ENCODE data around the gene SNCB. TPM values are rescaled to one million over a fixed set of nuclear protein-coding genes. Genes with fewer than 3 reads are reported as not detected.
"Not testable (repeated sequence)": the region's sequence is repeated elsewhere in the genome, so short reads cannot be mapped to it uniquely, and the experiment has no call there.

SNCB gene
- total RNA-seq, 2 experiments from 2014 or later = not detected

GRCh38 chr5:176601901-176602482 is 28.3 kb downstream of the SNCB start:
- no peak overlapping the region for H3K27ac ChIP-seq (ENCODE audit: low read depth in 1 of 2, low read length in 2 of 2)
- Mint-ChIP-seq H3K27ac (no peak overlapping the region), H3K4me3 (no peak overlapping the region), H3K36me3 (ENCODE audit: low read depth) (no peaks in the 10 kb centered on the region), H3K4me1 (ENCODE audit: low read depth) (no peaks in the 10 kb centered on the region), H3K9me3 (no peaks in the 10 kb centered on the region), H3K27me3 (no peaks in the 10 kb centered on the region)
- ChIA-PET POLR2A (interaction anchor here (0.6 kb wide), 1 partner anchor 117 kb away, joined by 3 read pairs; no protein-coding TSS in a partner anchor), CTCF (no interaction called here)
- peaks cover 5% of the 10 kb centered on the region for H3K4me1 ChIP-seq (ENCODE audit: insufficient read depth, low read length)
- ATAC-seq (ENCODE audit: poor library complexity) (no peak), DNase-seq (no peak)
- H3K27me3 ChIP-seq (ENCODE audit: control insufficient read depth in 1 of 2, insufficient read depth in 2 of 2, low read length in 2 of 2) = no peaks in the 10 kb centered on the region
- no peak for TF ChIP-seq CTCF (IDR thresholded peaks at IDR 0.05)
- no peaks in the 10 kb centered on the region for H3K36me3 ChIP-seq (ENCODE audit: insufficient read depth, low read length)
- intact Hi-C loops (cut with DNase I, micrococcal nuclease) = no loop called here
- no peak overlapping the region for H3K4me3 ChIP-seq (ENCODE audit: low read length)
- H3K9me3 ChIP-seq (ENCODE audit: control insufficient read depth in 1 of 2, insufficient read depth in 1 of 2, low read length in 2 of 2) = peaks cover 0 to 4% of the 10 kb centered on the region in 2 experiments

DNA sequence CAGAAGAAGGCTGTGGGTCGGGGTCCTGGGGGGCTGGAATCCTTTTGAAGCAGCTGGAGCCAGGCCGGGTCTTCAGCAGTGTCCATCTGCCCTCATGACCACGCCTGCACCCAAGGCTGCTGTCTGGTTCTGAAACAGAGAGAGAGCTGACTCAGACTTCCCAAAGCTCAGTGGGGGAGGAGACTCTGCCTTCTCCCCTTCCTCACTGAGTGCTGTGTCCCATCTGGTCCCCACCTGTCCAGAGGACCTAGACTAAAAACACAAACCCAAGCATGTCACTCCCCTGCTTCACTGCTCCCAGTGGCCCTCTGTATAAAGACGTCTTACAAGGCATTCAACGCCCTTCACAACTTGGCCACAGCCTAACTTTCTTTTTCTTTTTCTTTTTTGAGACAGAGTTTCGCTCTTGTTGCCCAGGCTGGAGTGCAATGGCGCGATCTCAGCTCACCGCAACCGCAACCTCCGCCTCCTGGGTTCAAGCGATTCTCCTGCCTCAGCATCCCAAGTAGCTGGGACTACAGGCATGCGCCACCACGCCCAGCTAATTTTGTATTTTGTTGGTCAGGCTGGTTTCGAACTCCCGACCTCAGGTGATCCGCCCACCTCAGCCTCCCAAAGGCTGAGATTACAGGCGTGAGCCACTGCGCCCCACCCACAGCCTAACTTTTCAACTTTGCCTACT is 30.4 kb downstream of the SNCB start:
- DNase-seq; H3K27ac Mint-ChIP-seq; ATAC-seq (ENCODE audit: poor library complexity); H3K4me3 Mint-ChIP-seq; H3K4me1 Mint-ChIP-seq (ENCODE audit: low read depth); H3K27me3 Mint-ChIP-seq; H3K9me3 Mint-ChIP-seq; H3K4me3 ChIP-seq (ENCODE audit: low read length); POLR2A ChIA-PET; H3K9me3 ChIP-seq (ENCODE audit: control insufficient read depth in 1 of 2, insufficient read depth in 1 of 2, low read length in 2 of 2); CTCF ChIA-PET; H3K27ac ChIP-seq (ENCODE audit: low read depth in 1 of 2, low read length in 2 of 2); H3K27me3 ChIP-seq (ENCODE audit: control insufficient read depth in 1 of 2, insufficient read depth in 2 of 2, low read length in 2 of 2); H3K36me3 ChIP-seq (ENCODE audit: insufficient read depth, low read length); H3K36me3 Mint-ChIP-seq (ENCODE audit: low read depth): not testable (repeated sequence)
- intact Hi-C loops (cut with DNase I, micrococcal nuclease) = loop anchor here in 1 of 2 experiments (5.0 kb wide), 1 partner anchor 868 kb away; no protein-coding TSS in a partner anchor
- peaks cover 12% of the 10 kb centered on the region for H3K4me1 ChIP-seq (ENCODE audit: insufficient read depth, low read length)

DNA sequence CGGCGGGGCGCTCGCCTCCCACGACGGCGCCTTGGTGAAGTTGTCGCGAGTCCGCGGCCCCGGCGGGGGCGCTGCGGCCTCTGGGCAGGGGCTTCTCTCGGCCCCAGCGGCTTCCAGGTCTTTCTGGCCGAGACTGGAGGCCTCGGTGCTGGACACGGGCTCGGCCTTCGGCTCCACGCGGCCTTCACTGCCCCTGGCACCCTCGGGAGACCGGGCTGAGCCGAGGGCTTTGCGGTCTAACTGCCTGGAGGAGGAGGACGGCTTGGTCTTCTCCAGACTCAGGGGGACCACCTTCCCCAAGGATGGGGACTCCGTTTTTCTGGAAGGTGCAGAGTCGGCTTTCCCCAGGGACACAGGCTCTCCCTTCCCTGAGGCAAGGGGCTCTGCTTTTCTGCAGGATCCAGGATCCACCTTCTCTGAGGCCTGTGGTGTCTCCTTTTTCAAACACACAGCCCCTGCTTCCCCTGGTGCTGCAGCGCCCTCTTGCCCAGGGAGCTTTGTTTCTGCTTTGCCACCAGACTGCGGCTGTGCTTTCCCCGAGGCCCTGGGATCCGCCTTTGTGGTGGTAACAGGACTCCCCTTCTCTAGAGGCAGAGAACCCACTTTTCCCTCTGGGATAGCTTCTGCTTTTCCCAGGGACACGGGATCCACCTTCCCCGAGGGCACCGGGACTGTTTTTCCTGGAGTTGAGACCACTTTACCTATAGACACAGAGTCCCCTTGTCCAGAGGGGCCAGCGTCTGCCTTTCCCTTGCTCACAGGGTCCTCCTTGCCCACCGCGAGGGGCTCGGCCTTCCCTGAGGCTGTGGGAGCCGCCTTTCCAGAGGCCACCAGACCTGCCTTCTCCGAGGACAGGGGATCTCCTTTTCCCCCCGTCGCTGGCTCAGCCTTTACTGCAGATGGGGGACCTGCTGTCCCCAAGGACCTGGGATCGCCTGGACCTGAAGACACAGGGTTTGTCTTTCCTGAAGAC is 32.6 kb downstream of the SNCB start:
- peaks cover 0 to 4% of the 10 kb centered on the region in 2 experiments for H3K9me3 ChIP-seq (ENCODE audit: control insufficient read depth in 1 of 2, insufficient read depth in 1 of 2, low read length in 2 of 2)
- no peak for ATAC-seq (ENCODE audit: poor library complexity)
- intact Hi-C loops (cut with DNase I, micrococcal nuclease) = loop anchor here (1.0 to 5.0 kb wide), 2 partner anchors 181 to 865 kb away; partner anchors contain the start of gene CLTB (in 1 of the 2)
- DNase-seq = no peak
- CTCF ChIA-PET = interaction anchor here (0.7 to 2.2 kb wide), 16 partner anchors 8 to 238 kb away, joined by 3 to 11 read pairs (median 3); partner anchors contain the start of genes CLTB and RNF44
- Mint-ChIP-seq H3K9me3 (no peaks in the 10 kb centered on the region), H3K36me3 (ENCODE audit: low read depth) (no peaks in the 10 kb centered on the region), H3K27me3 (no peaks in the 10 kb centered on the region), H3K4me1 (ENCODE audit: low read depth) (peaks cover 8% of the 10 kb centered on the region), H3K4me3 (peak overlapping the region; percentile 34), H3K27ac (no peak overlapping the region)
- H3K27me3 ChIP-seq (ENCODE audit: control insufficient read depth in 1 of 2, insufficient read depth in 2 of 2, low read length in 2 of 2) = no peaks in the 10 kb centered on the region
- POLR2A ChIA-PET = interaction anchor here (0.7 to 1.3 kb wide), 3 partner anchors 49 to 150 kb away, joined by 3 to 6 read pairs (median 3); partner anchors contain the start of genes FAF2 and TSPAN17
- no peak for TF ChIP-seq CTCF (IDR thresholded peaks at IDR 0.05)
- H3K27ac ChIP-seq (ENCODE audit: low read depth in 1 of 2, low read length in 2 of 2) = no peak overlapping the region
- H3K36me3 ChIP-seq (ENCODE audit: insufficient read depth, low read length) = no peaks in the 10 kb centered on the region
- peaks cover 12% of the 10 kb centered on the region for H3K4me1 ChIP-seq (ENCODE audit: insufficient read depth, low read length)
- no peak overlapping the region for H3K4me3 ChIP-seq (ENCODE audit: low read length)

Data from CD4-positive, alpha-beta T cell (primary cell).